HG02852 (cell line): ENCODE data around the gene SLC44A1.

Source experiments
- ATAC-seq: cut with Tn5 transposase; IDR thresholded peaks from one replicate; pipeline ENCODE4 v1.9.1; 2021; ENCODE audit warnings: mild to moderate bottlenecking, moderate library complexity; ENCODE audit not compliant: unreplicated experiment

The SLC44A1 gene

DNA sequence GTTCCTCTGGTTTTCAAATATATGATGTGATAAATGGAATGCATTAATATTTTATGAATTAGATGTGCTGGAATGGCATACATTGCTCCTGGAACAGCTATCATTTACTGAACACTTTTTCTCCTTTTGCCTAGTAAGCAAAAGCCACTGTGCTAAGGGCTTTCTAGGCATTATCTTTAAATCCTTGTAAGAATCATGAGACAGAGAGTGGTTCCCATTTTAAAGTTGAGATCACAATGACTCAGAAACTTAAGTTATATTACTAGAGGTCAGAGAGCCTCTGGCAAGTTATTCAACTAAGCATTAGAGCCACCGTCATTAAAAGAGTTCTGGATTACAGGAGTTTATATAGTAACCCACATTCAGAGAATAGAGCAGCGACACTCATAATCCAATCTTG, 176.7 kb downstream of the SLC44A1 start:
- no peak for ATAC-seq

DNA sequence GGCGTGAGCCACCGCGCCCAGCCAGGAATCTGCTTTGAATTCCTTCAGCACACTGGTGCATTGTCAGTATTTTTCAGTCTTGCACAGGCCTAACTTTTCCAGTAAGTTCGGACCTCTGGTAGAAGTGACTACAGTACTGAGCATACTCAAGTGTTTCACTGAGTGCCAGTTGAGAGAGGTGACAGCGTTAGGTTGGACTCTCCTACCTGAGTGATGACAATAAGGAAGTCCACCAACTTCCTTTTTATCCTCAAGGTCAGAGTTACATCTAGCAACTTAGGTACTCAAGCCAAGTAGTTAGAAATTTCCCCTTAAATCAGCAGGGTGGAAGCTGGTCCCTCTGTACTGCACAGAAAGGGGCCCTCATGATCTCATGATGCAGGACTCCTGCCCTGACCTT, 177.4 kb downstream of the SLC44A1 start:
- no peak for ATAC-seq

DNA sequence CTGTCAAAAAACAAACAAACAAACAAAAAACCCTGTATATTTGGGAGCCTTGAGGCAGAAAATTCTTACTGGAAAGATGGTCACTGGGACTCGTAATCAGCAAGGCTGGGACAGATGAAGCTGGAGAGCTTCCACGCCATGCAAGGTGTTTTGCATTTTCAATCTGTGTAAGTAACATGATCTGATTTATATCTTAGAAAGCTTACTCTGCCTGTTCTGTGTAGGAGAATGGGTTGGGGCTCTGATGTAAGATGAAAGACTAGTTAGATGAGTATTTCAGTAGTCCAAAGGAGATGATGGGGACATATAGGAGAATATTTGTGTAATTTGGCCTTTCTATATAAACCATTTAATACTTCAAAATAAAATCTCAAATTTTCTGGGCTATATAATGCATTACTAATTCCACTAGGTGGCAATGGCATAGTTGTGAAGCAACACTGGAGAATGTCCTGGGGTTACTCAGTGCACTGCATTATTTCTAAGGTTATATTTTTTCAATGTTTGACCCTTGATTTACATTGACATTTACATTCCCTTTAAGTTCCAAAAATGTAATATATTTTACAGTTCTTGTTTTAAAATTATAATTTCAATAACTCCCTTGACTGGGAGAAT, 181.5 kb downstream of the SLC44A1 start:
- ATAC-seq: peak; percentile 60

DNA sequence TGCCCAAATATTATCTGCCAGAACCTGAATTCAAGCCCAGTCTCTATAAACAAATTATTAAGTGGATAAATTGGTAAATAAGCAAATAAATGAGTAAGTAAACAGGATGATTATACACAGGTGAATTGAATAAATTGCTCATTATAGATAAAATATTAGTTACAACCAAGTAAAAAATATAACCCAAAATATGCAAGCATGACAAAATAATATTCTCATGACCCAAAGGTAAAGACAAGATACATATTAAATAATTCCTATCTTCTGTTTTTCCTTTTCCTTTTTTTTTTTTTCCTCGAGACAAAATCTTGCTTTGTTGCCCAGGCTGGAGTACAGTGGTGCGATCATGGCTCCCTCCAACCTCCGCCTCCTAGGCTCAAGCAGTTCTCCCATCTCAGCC, 182.2 kb downstream of the SLC44A1 start:
- ATAC-seq: no peak

DNA sequence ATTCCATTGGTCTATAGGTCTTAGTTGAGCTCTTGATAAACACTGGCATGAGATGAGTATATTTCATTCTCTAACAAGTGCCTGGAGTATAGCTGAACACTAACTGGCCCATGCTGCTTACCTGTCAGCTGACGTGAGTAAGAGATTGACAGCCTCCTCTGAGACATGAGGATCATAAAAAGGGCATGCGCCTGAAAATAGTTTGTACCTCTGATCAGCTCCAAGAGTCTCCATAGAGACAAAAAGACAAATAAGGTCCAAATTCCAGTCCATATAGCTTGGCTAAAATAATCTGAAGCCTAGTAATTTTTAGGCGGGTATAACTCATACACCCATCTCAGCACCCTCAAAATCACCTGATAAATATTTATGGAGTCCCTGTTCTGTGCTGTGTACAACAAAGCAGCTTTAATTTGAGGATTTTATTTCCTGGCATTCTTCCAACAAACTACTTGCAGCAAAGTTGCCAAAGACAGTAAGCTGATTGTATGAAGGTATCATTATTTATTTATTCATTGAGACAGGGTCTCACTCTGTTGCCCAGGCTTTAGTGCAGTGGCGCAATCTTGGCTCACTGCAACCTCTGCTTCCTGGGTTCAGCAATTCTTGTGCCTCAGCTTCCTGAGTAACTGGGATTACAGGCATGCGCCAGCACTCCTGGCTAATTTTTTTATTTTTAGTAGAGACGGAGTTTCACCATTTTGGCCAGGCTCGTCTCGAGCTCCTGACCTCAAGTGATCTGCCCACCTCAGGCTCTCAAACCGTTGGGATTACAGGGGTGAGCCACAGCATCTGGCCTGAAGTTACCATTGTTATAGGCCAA, 187.2 kb downstream of the SLC44A1 start:
- no peak for ATAC-seq

DNA sequence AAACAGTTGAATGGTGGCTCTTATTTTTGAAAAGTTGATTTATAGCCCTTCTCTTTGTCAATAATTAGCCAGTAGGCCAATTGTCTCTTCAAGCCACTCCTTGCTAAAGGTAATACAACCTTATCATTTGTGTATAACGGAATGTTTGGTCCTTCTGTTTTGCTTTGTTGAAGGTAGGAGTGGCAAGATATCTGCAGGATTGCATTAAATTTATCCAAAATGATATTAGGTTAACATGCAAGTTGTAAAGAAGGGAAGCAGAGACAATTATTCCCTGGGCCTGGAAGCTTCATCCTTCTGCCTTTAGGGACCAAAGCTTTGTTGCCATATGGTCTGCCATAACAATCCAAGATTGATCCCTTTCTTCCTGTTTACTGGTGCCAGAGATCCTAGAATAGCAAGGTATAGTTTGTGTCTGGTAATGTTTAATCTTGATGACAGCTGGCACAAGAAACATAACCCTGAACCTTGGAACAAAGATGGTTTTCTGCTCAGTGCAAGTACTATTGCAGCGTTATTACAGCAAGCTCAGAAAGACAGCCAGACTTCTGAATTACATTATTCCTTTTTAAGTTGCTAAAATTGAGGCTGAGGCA, 187.9 kb downstream of the SLC44A1 start:
- no peak for ATAC-seq

DNA sequence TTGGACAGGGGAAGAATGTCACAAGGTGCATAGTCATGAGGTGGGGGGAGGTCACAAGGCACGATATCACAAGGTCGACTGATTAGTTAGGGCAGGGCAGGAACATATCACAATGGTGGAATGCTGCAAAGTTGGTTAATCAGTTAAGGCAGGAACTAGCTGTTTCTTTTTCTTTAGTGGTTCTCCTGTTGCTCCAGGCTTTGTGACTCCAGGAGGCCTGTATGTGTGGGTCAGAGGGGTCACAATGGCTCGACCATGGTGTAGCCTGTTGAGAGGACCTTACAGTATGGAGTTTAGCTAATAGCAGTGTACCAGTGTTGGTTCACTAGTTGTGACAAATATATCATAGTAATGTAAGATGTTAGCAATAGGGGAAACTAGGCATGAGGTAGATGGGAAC, 191.0 kb downstream of the SLC44A1 start:
- ATAC-seq: no peak

DNA sequence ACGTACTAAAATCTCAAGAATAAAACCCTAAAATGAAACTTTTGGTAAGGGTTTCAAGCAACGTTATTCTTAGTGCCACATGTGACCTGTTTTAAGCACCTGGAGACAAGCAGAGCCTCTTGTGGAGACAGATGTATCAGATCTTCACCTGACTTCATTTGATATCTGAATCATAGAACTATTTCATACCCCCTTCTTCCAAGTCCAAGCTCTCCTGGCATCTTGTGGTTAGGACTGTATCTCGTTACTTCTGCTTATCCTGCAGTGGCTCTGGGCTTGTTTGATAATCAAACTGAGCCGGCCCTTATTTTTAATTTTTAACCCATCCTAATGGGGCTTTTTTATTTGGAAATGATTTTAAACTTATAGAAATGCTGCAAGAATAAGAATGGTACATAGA, 192.3 kb downstream of the SLC44A1 start:
- no peak for ATAC-seq

DNA sequence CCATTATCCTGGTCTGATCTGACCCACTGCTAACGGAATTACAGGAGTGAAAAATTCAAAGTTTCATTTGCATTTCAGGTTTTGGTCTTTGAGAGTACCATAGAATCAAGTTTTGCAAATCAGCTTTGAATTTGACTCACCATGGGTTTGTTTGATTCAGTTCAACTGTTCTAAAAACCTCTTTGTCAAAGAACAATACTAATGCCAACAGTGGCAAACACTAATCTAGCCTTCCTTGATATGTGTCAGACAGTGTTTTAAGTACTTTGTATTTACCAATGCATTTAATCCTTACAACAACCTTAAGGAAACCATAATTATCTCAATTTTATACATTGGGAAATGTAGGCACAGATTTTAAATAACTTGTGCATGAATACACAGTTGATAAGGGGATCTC, 193.3 kb downstream of the SLC44A1 start:
- no peak for ATAC-seq

DNA sequence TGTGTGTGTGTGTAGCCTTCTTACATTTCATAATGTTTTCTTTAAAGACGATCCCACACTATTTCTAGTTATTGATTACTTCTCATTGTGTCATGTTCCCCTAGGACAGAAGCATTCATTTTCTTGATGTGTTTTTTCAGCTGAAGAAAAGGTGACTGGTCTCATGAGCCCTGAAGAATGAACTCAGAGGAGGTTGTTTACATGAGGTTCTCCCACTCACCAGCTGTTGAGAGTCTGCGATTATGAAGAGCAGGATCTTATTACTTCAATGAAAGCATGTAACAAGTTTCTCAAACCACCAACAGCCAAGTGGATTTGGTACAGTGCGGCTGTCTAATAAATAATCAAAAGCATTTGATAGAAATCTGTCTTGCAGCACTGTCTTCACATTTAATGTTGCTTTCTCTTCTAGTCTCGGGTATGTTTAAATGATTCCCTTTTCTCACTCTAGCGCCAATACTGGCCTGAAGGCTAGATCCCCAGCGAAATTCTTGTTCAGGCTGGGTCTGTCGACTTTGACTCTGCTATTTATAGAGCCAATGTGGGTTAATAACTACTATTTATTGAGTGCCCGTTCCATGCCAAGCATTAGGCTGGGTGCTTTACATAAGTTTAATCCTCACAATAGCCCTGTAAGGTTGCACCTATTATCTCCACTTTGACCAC, 193.8 kb downstream of the SLC44A1 start:
- no peak for ATAC-seq

DNA sequence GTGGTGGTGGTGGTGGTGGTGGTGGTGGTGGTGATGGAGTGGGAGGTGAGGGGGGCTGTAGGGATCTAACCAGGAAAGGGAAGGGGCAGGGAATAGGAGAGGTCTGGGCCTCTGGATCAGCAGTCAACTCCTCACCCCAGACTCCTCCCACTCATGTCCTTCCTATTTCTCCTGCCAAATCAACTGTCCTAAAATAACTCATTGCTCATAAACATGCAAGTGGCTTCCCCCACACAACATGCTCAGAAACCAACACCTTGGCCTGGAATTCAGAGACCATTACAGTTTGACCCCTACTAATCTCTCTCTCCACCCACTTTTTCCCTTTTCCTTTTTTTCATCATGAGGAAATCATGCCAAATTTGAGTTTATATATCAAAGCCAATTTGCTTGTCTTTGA, 195.0 kb downstream of the SLC44A1 start:
- ATAC-seq: no peak

DNA sequence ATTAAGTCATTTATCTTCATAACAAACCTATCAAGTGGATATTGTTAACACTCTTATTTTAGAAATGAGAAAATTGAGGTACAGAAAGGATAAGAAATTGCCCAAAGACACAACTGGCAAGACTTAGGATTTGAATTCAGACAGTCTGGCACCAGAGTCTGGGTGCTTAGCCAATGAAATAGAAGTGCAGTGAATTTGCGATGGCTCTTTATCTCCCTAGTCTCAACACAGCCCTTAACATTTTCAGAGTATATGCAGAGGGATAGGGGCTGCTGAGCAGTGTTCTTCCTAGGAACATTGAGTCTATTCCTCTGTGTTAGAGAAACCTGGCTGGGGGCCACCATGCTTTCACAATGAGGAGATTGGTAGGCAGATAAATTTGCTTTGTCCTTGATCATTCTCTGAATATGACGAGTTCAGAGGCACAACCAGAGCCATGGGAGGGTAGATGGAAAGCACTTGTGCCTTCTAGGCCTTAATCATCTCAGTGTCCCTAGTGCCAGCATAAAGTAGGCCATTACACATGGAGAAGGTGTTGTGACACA, 197.2 kb downstream of the SLC44A1 start:
- no peak for ATAC-seq

DNA sequence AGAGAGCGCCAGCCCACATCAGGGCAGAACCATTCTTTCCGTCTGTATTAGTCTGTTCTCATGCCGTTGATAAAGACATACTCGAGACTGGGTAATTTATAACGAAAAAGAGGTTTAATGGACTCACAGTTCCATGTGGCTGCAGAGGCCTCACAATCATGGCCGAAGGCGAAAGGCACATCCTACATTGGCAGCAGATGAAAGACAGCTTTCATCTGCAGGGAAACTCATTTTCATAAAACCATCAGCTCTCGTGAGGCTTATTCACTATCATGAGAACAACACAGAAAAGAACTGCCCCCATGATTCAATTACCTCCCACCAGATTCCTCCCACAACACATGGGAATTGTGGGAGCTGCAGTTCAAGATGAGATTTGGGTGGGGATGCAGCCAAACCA, 198.7 kb downstream of the SLC44A1 start:
- ATAC-seq: no peak

DNA sequence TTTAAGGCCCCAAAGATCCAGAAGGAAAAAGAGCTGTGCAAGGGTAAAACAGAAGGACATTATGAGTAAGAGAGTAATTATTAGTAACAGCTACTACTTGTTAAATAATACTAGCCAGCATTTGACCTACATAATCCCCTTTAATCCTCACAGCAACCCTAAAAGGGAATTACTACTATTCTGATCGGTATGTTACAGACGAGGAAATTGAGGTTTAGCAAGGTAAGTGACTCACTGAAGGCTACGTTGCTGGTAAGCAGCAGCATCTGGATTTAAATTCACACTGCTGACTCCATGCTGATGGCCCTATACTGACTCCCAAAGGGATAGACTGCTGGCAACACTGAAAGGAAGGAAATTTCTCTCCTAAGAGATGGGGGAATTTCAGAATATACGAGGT, 199.7 kb downstream of the SLC44A1 start:
- ATAC-seq: no peak

DNA sequence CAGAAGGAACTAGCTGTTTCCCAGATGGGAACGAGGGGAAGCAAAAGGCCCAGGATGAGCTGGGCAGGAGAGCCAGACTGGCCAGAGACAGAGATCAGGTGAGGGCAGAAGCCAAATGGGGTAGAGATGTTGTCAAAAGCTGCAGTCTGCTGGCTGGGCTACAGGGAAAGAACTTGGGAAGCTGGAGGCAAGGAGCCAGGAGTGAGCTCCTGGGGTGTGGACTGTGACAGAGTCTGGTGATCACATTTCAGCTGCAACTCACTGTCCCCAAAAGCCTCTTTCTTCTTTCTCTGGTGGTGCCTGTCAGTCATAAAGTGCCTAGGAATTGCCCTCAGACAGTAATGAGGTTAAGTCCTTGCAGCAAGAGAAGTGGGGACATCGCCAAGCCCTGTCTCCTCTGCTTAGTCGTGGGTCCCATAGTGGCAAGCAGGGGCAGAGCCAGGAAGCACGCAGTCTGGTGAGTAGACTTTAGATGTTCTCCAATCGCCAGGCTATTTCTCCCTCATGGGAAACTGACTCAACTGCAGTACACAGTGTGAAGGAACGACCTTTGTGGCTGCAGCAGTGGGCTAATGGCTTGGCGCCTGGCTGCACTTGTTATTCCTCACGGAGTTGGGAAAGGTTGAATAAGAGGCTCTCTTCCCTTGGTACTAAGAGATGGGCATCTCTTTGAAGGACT, 200.9 kb downstream of the SLC44A1 start:
- ATAC-seq: no peak

DNA sequence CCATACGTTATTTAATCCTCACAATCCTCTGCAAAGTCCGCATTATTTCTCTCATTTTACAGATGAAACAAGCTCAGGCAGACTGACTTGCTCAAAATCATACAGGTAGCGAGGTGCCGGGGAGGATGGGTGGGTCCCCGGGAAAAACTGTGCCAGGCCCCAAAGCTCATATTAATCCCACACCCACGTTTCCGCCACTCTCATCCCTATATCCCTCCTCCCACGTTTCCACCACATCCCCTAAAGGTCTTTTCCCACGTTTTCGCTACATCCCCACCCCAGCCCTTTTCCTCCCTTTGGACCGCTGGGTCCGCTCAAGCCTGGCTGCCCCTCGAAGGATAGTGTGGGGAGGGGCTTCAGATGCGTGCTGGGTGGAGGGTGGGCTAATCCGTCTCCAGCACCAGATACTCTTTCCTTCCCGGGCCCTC, 202.9 kb downstream of the SLC44A1 start:
- ATAC-seq: no peak

DNA sequence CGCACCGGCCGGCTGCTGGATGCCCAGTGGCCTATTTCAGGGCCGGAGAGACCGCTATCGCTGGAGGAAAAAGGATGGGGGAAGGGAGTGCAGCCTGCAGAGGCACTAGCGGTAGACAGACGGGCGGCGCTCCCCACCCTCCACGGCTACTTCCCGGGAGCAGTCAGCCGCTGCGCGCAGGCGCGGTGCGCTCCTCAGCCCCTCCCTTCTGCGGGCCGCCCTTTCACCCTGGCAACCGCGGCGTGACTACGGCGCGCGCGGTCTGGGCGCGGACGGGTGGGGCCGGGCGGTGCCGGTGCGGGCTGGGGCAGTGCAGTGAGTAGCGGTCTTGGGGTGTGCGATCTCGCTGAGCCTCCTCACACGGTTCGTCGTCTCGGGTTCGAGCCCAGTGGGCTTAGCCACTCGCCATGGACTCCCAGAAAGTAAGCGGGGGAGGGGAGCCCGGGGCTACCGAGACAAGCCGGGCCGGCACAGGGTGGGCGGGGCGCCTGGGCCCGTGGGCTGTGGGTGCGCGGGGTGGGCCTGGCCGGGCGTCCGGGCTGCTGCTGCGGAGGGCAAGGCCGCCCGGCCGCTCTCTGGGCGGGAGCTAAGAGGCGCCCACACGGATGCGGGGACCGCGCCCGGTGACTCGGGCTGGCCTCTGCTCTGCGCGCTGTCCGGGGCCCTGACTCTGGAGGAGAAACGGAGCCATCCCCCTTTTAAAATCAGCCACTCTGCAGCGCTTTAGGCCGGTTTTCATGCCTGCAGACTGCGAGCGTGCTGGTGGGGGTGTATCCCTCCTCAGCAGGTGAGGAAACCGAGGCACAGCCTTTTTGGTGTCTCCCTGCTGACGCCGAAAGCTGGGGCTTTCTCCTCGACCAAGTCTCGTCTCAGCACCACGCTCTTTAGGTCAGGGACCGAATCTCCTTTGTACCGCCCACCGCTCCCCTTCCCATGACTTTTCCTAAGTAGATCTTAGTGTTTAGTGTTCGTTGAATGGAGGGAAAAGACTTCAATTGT, 203.7 kb downstream of the SLC44A1 start, which contains the start of gene FSD1L:
Gene FSD1L (plus strand): TSS at position 221 of the 999 bp plus-strand sequence. CDS start 187 bp downstream, at position 408.
- peak; percentile 93 for ATAC-seq

DNA sequence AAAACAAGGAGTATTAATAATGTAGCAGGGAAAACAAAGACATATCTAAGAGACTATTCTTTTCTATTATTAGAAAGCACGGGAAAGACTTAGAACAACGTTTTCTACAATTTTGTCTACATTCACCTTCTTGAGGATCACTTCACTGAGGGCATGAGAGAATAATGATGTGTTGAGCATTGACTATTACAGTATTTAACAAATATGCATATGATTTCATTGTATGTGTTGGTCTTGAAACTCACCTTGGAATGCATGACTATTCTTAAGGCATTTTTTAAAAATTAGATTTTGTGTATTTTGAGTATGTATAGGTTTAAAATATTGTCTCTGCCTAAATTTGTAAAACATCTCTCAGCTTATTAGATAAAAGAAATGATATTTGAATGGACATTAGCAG, 204.6 kb downstream of the SLC44A1 start:
- no peak for ATAC-seq

DNA sequence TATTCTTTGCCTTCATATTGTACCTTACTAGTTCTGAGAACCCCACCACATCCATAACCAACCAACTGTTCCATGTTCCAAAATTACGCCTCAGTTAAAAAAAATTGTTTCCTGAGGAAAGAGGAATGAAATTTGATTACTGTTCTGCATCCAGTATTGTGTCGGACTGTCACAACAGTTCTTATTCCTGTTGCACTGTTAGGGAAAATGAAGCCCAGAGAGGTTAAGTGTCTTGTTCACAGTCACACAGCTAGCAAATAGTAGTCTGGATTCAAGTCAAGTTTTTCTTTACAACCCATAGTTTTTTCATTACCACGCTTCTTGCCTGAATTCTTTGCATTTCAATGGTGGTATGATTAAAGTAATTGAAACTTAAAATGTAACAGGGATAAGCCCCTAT, 207.7 kb downstream of the SLC44A1 start:
- no peak for ATAC-seq
